CD4-positive, alpha-beta T cell (primary cell): Measurements from ENCODE around the gene PLCD3. TPM values are rescaled to one million over a fixed set of nuclear protein-coding genes. Genes with fewer than 3 reads are reported as not detected.

Experiments
- ATAC-seq: fragments of 200-7000 bp; cut with Tn5 transposase; one replicate; pipeline ENCODE4 v1.10.0; 2022; ENCODE audit warnings: mild to moderate bottlenecking; ENCODE audit not compliant: poor library complexity
- CTCF ChIA-PET: fragments of 350-600 bp; sonication (Branson Sonifier 250); formaldehyde crosslinking; loops from one replicate; lab custom pipeline; 2021; ENCODE audit warnings: antibody characterized with exemption, inconsistent platforms; lab: Charles Lee
- POLR2A ChIA-PET: fragments of 350-600 bp; sonication (Branson Sonifier 250); formaldehyde crosslinking; loops from one replicate; lab custom pipeline; 2021; ENCODE audit warnings: antibody characterized with exemption, inconsistent platforms; lab: Charles Lee
- DNase-seq, 14 experiments: peaks; one replicate each; pipeline ENCODE4 v3.0.0-alpha.2; 2013 to 2020; ENCODE audit warnings: mixed read lengths in 2 of 14
- H3K27ac ChIP-seq, 2 donors: one replicate each; pipeline versions ENCODE4 v1.5.1 to v1.7.0; 2013; ENCODE audit warnings: low read length in 2 of 2, low read depth in 1 of 2, mild to moderate bottlenecking in 1 of 2
- H3K27me3 ChIP-seq, 2 experiments: 1 replicate in 1 of 2; 2 replicates in 1 of 2; pipeline versions ENCODE4 v1.6.1 to v1.7.0; 2013; ENCODE audit warnings: low read length in 2 of 2, control low read depth in 1 of 2, mild to moderate bottlenecking in 1 of 2, moderate library complexity in 1 of 2; ENCODE audit not compliant: insufficient read depth in 2 of 2, control insufficient read depth in 1 of 2
- H3K36me3 ChIP-seq: one replicate; pipeline ENCODE4 v1.6.1; 2013; ENCODE audit warnings: low read length, control low read depth; ENCODE audit not compliant: insufficient read depth
- H3K4me1 ChIP-seq: one replicate; pipeline ENCODE4 v1.6.1; 2013; ENCODE audit warnings: low read length, control low read depth; ENCODE audit not compliant: insufficient read depth
- H3K4me3 ChIP-seq: one replicate; pipeline ENCODE4 v1.5.1; 2013; ENCODE audit warnings: mild to moderate bottlenecking, low read length, moderate library complexity
- H3K9me3 ChIP-seq, 2 experiments: 1 replicate in 1 of 2; 2 replicates in 1 of 2; pipeline versions ENCODE4 v1.6.1 to v1.7.0; 2013; ENCODE audit warnings: low read length in 2 of 2, mild to moderate bottlenecking in 2 of 2, control low read depth in 1 of 2, moderate library complexity in 1 of 2; ENCODE audit not compliant: control insufficient read depth in 1 of 2, insufficient read depth in 1 of 2
- H3K27ac Mint-ChIP-seq: one replicate; pipeline ENCODE4 v1.8.0; 2020; ENCODE audit warnings: mixed read lengths
- H3K27me3 Mint-ChIP-seq: one replicate; pipeline ENCODE4 v1.8.0; 2021; ENCODE audit warnings: mixed read lengths
- H3K36me3 Mint-ChIP-seq: one replicate; pipeline ENCODE4 v1.8.0; 2021; ENCODE audit warnings: low read depth, mixed read lengths
- H3K4me1 Mint-ChIP-seq: one replicate; pipeline ENCODE4 v1.8.0; 2021; ENCODE audit warnings: low read depth, mixed read lengths
- H3K4me3 Mint-ChIP-seq: one replicate; pipeline ENCODE4 v1.8.0; 2020; ENCODE audit warnings: mild to moderate bottlenecking, mixed read lengths
- H3K9me3 Mint-ChIP-seq: one replicate; pipeline ENCODE4 v1.8.0; 2020; ENCODE audit warnings: mixed read lengths
- intact Hi-C, 2 experiments: fragments of 100-400 bp; cut with DNase I in 1 of 2; cut with micrococcal nuclease in 1 of 2; formaldehyde crosslinking; loops; one replicate each; pipeline versions ENCODE4 v1.15.1 to v1.9.0; 2023 to 2025; cut with DNase I, micrococcal nuclease
- total RNA-seq, 174 experiments: library from RNA in 2 of 174; stranded (reverse) in 2 of 174; gene quantifications; one replicate each; pipeline ENCODE4 v1.2.3 and lab custom pipeline; 2021 to 2026
- TF ChIP-seq, protein P1 (sequence below): fragments of 200-600 bp; IDR thresholded peaks from one replicate; pipeline ENCODE4 v1.8.0; 2022; ENCODE audit warnings: antibody characterized with exemption, mild to moderate bottlenecking

PLCD3 gene
- total RNA-seq, 2 experiments from 2014 or later: 1.8 to 2.4 TPM

DNA sequence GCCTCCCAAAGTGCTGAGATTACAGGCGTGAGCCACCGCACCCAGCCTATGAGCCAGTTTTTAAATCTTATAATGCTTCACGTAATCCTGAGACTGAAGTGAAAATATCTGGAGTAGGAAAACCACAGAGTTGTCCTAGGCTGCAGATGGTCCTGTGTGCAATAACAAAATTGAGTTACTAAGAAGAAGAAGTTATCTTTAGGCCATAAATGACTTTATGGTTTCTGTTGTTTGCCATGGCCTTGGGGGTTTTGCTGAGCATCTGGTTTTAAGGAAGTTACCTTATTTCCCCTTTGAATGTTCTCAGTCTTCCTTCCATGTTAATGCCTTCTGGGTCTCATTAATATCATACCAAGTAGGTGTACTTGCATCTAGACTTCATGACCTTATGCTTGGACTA, 54.7 kb downstream of the PLCD3 start:
- no peak for ATAC-seq
- H3K36me3 Mint-ChIP-seq: peaks cover 61% of the 10 kb centered on the region
- CTCF ChIA-PET: no interaction called here

DNA sequence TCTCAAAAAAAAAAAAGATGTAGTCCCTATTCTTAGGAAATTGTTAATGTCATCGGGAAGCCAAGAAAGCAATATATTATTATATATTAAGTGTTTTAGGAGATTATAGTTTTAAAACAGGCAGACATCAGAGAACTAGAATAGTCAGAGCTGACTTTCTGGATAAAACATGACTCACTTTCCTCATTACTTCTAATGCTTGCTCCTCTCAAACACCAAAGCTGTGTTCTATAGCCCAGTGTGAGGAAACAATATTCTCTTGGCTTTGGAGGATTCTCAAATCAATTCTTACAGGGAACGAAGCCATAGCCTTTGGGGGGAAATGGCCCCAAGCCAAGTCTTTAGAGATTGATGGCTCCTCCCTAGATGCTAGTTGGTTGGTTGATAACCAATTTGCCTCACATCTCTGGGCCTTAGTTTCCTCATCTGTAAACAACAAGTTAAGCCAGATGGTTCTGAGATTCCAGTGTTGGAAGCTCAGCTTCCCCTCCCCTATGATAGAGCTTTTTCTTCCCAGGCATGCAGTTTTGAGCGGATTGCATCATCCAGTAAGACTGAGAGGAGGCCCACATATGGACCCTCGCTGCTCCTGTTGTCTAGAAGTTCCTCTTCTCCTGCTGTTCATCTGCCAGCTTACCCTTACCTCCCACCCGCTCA, 58.8 kb downstream of the PLCD3 start:
- POLR2A ChIA-PET: interaction anchor here (1.1 kb wide), 1 partner anchor 12 kb away, joined by 4 read pairs; the partner anchor contains the start of gene NMT1
- H3K36me3 Mint-ChIP-seq: peaks cover 52% of the 10 kb centered on the region
- no peak for ATAC-seq

More for the DNA sequence above, 54.7 kb downstream of the PLCD3 start:
- Histone ChIP-seq H3K27ac (no peak overlapping the region), H3K4me1 (peaks cover 6% of the 10 kb centered on the region), H3K27me3 (no peaks in the 10 kb centered on the region), H3K4me3 (no peak overlapping the region), H3K36me3 (peaks cover 57% of the 10 kb centered on the region), H3K9me3 (no peaks in the 10 kb centered on the region)
- no peak for DNase-seq
- Mint-ChIP-seq H3K4me1 (peaks cover 27% of the 10 kb centered on the region), H3K27ac (peak overlapping the region; percentile 19), H3K27me3 (no peaks in the 10 kb centered on the region), H3K9me3 (no peaks in the 10 kb centered on the region), H3K4me3 (no peak overlapping the region)
- intact Hi-C loops: loop anchor here in 1 of 2 experiments (5.0 kb wide), 1 partner anchor 45 kb away; no protein-coding TSS in a partner anchor
- POLR2A ChIA-PET: no interaction called here
- TF ChIP-seq, protein P1, sequence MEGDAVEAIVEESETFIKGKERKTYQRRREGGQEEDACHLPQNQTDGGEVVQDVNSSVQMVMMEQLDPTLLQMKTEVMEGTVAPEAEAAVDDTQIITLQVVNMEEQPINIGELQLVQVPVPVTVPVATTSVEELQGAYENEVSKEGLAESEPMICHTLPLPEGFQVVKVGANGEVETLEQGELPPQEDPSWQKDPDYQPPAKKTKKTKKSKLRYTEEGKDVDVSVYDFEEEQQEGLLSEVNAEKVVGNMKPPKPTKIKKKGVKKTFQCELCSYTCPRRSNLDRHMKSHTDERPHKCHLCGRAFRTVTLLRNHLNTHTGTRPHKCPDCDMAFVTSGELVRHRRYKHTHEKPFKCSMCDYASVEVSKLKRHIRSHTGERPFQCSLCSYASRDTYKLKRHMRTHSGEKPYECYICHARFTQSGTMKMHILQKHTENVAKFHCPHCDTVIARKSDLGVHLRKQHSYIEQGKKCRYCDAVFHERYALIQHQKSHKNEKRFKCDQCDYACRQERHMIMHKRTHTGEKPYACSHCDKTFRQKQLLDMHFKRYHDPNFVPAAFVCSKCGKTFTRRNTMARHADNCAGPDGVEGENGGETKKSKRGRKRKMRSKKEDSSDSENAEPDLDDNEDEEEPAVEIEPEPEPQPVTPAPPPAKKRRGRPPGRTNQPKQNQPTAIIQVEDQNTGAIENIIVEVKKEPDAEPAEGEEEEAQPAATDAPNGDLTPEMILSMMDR: no peak

DNA sequence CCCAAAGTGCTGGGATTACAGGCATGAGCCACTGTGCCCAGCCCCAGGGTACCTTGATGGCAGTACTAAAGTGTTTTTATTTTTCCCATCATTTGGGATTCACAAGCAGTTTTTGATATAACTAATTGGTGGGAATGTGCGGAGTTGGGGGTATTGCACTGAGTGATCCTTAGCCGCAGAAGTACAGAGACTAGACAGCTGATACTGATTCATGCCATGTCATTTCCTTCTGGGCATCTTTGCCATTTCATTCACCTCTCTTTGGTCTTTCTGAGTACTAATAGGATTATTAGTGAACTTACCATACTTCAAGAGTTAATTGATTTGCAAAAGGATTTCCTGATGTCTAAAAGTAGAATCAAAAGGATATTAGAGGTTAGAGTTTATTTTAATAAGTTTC, 61.5 kb downstream of the PLCD3 start:
- Histone ChIP-seq H3K4me1 (peaks cover 10% of the 10 kb centered on the region), H3K9me3 (no peaks in the 10 kb centered on the region), H3K27ac (no peak overlapping the region), H3K27me3 (no peaks in the 10 kb centered on the region), H3K4me3 (no peak overlapping the region), H3K36me3 (peaks cover 43% of the 10 kb centered on the region)
- TF ChIP-seq, protein P1: no peak
- H3K9me3 Mint-ChIP-seq: no peaks in the 10 kb centered on the region
- ChIA-PET CTCF (interaction anchor here (0.8 kb wide), 1 partner anchor 18 kb away, joined by 3 read pairs; no protein-coding TSS in a partner anchor), POLR2A (no interaction called here)
- intact Hi-C loops: no loop called here
- DNase-seq (no peak), ATAC-seq (no peak)
- H3K27me3 Mint-ChIP-seq: no peaks in the 10 kb centered on the region
- peaks cover 23% of the 10 kb centered on the region for H3K4me1 Mint-ChIP-seq
- H3K27ac Mint-ChIP-seq: no peak overlapping the region
- no peak overlapping the region for H3K4me3 Mint-ChIP-seq
- H3K36me3 Mint-ChIP-seq: peaks cover 40% of the 10 kb centered on the region

More for the DNA sequence above, 58.8 kb downstream of the PLCD3 start:
- no peaks in the 10 kb centered on the region for H3K9me3 ChIP-seq
- no peak overlapping the region for H3K27ac Mint-ChIP-seq
- peaks cover 43% of the 10 kb centered on the region for H3K36me3 ChIP-seq
- no peaks in the 10 kb centered on the region for H3K27me3 ChIP-seq
- peaks cover 6% of the 10 kb centered on the region for H3K4me1 ChIP-seq
- CTCF ChIA-PET: no interaction called here
- intact Hi-C loops: no loop called here
- H3K4me3 ChIP-seq: no peak overlapping the region
- DNase-seq: no peak
- peaks cover 27% of the 10 kb centered on the region for H3K4me1 Mint-ChIP-seq
- H3K4me3 Mint-ChIP-seq: no peak overlapping the region
- TF ChIP-seq, protein P1: no peak
- H3K27ac ChIP-seq: no peak overlapping the region
- H3K9me3 Mint-ChIP-seq: no peaks in the 10 kb centered on the region
- no peaks in the 10 kb centered on the region for H3K27me3 Mint-ChIP-seq
